SU-DHL-6 (cell line): Measurements from ENCODE around the gene ARSA.

Experiments
- EZH2phosphoT487 ChIP-seq: fragments of 200-600 bp; sonication (generic), shearing (Covaris generic); conservative IDR thresholded peaks from 2 replicates; pipeline ENCODE4 v1.6.1; 2018; ENCODE audit warnings: mild to moderate bottlenecking, antibody characterized with exemption, low read length, moderate library complexity, mixed read lengths
- TF ChIP-seq, protein P1 (sequence below): fragments of 200-600 bp; sonication (generic); IDR thresholded peaks from one replicate; pipeline ENCODE4 v1.5.1; 2017; ENCODE audit warnings: antibody characterized with exemption, mild to moderate bottlenecking, low read length, moderate library complexity; ENCODE audit not compliant: insufficient read depth, poor library complexity, severe bottlenecking

DNA sequence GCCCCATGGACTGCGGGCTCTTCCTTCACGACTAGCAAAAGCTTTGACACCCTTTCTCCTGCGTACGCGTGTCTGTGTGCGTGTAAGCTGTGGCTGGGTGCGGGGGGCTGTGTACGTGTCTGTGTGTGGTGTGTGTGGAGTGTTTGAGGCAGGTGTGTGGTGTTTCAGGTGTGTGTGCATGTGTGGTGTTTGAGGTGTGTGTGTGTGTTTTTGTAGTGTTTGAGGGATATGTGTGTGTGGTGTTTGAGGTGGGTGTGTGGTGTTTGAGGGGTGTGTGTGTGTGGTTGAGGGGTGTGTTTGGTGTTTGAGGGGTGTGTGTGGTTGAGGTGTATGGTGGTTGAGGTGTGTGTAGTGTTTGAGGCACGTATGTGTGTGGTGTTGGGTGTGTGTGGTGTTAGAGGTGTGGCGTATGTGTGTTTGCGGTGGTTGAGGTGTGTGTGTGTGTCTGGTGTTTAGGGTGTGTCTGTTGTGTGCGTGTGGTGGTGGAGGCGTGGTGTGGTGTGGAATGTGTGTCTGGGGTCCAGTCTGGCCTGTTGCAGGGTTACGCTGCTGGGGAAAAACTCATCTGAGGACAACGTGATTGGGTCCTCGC is 687 bp upstream of the ARSA start:
- TF ChIP-seq, protein P1, sequence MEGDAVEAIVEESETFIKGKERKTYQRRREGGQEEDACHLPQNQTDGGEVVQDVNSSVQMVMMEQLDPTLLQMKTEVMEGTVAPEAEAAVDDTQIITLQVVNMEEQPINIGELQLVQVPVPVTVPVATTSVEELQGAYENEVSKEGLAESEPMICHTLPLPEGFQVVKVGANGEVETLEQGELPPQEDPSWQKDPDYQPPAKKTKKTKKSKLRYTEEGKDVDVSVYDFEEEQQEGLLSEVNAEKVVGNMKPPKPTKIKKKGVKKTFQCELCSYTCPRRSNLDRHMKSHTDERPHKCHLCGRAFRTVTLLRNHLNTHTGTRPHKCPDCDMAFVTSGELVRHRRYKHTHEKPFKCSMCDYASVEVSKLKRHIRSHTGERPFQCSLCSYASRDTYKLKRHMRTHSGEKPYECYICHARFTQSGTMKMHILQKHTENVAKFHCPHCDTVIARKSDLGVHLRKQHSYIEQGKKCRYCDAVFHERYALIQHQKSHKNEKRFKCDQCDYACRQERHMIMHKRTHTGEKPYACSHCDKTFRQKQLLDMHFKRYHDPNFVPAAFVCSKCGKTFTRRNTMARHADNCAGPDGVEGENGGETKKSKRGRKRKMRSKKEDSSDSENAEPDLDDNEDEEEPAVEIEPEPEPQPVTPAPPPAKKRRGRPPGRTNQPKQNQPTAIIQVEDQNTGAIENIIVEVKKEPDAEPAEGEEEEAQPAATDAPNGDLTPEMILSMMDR, result no peak
- TF ChIP-seq EZH2phosphoT487, result no peak
